Right lobe of liver (tissue), 4 donors: ENCODE measurements around the gene NIM1K.

Experiments used
- CTCF ChIP-seq, 4 donors: fragments of 200-600 bp in 3 of 4; fragments of 450-650 bp in 1 of 4; IDR thresholded peaks; one replicate each; pipeline versions ENCODE4 v1.5.1 to v1.8.0; 2016 to 2022; ENCODE audit warnings: antibody characterized with exemption in 4 of 4, mild to moderate bottlenecking in 2 of 4
- POLR2A ChIP-seq: fragments of 450-650 bp; IDR thresholded peaks from one replicate; pipeline ENCODE4 v1.6.1; 2017; ENCODE audit warnings: antibody characterized with exemption, mild to moderate bottlenecking
- donor health status: DM: no; HTN: no; CAD: no.
- donor health status: DM: no; HTN: no; CAD: no.
- donor health status: DM: no; HTN: yes; CAD: no.

- no peak for TF ChIP-seq CTCF (IDR thresholded peaks at IDR 0.05)
- TF ChIP-seq POLR2A: no peak
Observed at GRCh38 chr5:43225649-43226245, 33.7 kb downstream of the NIM1K start.
